Activated CD4-positive, alpha-beta T cell treated with anti-CD3 and anti-CD28 coated beads, Interleukin-2, amount 10 ng/mL, durations not matched to agents 24 days and 14 days (primary cell): ENCODE data around the gene ABCC1. TPM values are rescaled to one million over a fixed set of nuclear protein-coding genes. Genes with fewer than 3 reads are reported as not detected.

Source experiments
- DNase-seq: peaks from one replicate; pipeline ENCODE4 v3.0.0; 2022
- H3K27ac Mint-ChIP-seq: one replicate; pipeline ENCODE4 v1.8.0; 2022; ENCODE audit warnings: mild to moderate bottlenecking, mixed read lengths
- H3K27me3 Mint-ChIP-seq: one replicate; pipeline ENCODE4 v1.8.0; 2022; ENCODE audit warnings: mixed read lengths
- H3K36me3 Mint-ChIP-seq: one replicate; pipeline ENCODE4 v1.8.0; 2022; ENCODE audit warnings: low read depth, mild to moderate bottlenecking, mixed read lengths
- H3K4me1 Mint-ChIP-seq: one replicate; pipeline ENCODE4 v1.8.0; 2021; ENCODE audit warnings: mixed read lengths
- H3K4me3 Mint-ChIP-seq: one replicate; pipeline ENCODE4 v1.8.0; 2022; ENCODE audit warnings: mild to moderate bottlenecking, moderate library complexity, mixed read lengths
- H3K9me3 Mint-ChIP-seq: one replicate; pipeline ENCODE4 v1.8.0; 2021; ENCODE audit warnings: mixed read lengths
- intact Hi-C: fragments of 100-400 bp; cut with micrococcal nuclease; formaldehyde crosslinking; loops from one replicate; pipeline ENCODE4 v1.15.1; 2023
- total RNA-seq: library from RNA; stranded (reverse); gene quantifications from 2 replicates; pipeline ENCODE4 v1.2.3, GENCODE V29; 2022

Gene ABCC1
- total RNA-seq, 1 donor from 2014 or later: 92.2 TPM

DNA sequence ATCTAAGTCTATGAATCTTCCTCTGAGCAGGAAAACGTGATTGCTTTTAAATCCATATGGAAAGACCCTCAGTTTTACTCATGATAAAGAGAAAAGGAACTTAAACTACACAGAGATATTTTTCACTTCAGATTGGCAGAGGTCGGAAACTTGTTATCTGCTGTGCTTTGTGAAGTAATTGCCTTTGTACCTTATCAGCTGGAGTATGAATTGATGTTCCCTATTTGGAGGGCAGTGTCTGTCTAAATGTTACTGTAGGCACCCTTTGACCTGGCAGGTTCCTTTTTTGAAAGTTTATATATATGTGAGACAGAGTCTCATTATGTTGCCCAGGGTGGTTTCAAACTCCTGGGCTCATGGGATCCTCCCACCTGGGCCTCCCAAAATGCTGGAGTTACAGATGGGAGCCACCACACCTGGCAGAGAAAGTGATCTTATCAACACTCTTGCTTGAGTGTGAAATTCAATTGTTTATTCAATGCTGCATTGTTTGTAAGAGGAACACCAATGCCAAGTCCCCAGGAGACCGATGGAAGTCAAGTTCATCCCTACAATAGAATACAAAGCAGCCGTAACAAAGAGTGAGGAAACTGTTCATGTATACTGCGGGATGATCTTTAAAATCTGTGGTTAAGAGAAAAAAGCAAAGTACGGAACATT is 52.3 kb downstream of the ABCC1 start:
- H3K4me3 Mint-ChIP-seq: no peak overlapping the region
- H3K36me3 Mint-ChIP-seq: peaks cover 37% of the 10 kb centered on the region
- peaks cover 34% of the 10 kb centered on the region for H3K4me1 Mint-ChIP-seq
- peaks cover 6% of the 10 kb centered on the region for H3K9me3 Mint-ChIP-seq
- H3K27ac Mint-ChIP-seq: peak overlapping the region; percentile 45
- no peak for DNase-seq
- no peaks in the 10 kb centered on the region for H3K27me3 Mint-ChIP-seq
- intact Hi-C loops: no loop called here

DNA sequence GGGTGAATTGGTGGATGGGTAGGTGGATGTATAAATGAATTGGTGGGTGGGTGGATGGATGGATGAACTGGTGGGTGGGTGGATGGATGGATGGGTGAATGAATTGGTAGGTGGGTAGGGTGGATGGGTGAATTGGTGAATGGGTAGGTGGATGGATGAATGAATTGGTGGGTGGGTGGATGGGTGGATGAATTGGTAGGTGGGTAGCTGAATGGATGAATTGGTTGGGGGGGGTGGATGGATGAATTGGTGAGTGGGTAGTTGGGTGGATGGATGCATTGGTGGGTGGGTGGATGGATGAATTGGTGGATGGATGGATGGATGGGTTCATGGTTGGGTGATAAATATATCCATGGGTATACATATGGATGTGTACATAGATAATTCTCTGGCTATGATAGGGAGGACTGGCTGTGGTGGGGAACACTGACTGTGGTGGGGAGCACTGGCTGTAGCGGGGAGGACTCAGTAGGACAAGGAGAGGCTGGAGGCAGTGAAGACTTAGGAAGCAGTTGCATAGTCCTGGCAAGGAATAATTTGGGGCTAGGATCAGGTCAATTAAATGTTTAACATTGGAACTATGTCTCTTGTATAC is 54.4 kb downstream of the ABCC1 start:
- intact Hi-C loops: no loop called here
- Mint-ChIP-seq H3K27me3 (no peaks in the 10 kb centered on the region), H3K9me3 (peaks cover 6% of the 10 kb centered on the region), H3K4me3 (no peak overlapping the region), H3K4me1 (peaks cover 29% of the 10 kb centered on the region), H3K36me3 (peaks cover 45% of the 10 kb centered on the region), H3K27ac (no peak overlapping the region)
- no peak for DNase-seq

DNA sequence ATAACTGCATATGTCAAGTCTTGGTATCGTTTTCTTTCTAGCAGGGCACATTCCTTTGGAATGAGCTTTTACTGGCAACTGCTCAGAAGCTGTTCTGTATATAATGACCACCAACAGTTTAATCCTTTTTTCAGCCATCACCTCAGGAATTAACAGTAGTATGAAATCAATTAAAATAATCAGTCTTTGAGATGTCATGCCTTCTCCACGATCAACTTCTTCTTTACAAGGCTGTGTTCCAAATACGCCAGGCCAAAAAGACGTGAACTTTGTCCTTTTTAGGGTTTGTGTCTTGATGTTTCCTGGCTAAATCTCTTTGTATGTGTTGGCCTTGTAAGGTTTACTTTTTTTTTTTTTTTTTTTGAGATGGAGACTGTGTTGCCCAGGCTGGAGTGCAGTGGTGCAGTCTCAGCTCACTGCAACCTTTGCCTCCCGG is 54.9 kb downstream of the ABCC1 start:
- Mint-ChIP-seq H3K36me3 (peaks cover 48% of the 10 kb centered on the region), H3K4me3 (no peak overlapping the region), H3K9me3 (peaks cover 6% of the 10 kb centered on the region), H3K4me1 (peaks cover 29% of the 10 kb centered on the region), H3K27ac (no peak overlapping the region), H3K27me3 (no peaks in the 10 kb centered on the region)
- intact Hi-C loops: no loop called here
- no peak for DNase-seq

GRCh38 chr16:16005721-16006120 is 56.3 kb downstream of the ABCC1 start:
- H3K4me3 Mint-ChIP-seq: no peak overlapping the region
- H3K27me3 Mint-ChIP-seq: no peaks in the 10 kb centered on the region
- no peak overlapping the region for H3K27ac Mint-ChIP-seq
- peaks cover 27% of the 10 kb centered on the region for H3K4me1 Mint-ChIP-seq
- H3K9me3 Mint-ChIP-seq: peaks cover 6% of the 10 kb centered on the region
- peaks cover 60% of the 10 kb centered on the region for H3K36me3 Mint-ChIP-seq
- DNase-seq: no peak
- intact Hi-C loops: no loop called here

DNA sequence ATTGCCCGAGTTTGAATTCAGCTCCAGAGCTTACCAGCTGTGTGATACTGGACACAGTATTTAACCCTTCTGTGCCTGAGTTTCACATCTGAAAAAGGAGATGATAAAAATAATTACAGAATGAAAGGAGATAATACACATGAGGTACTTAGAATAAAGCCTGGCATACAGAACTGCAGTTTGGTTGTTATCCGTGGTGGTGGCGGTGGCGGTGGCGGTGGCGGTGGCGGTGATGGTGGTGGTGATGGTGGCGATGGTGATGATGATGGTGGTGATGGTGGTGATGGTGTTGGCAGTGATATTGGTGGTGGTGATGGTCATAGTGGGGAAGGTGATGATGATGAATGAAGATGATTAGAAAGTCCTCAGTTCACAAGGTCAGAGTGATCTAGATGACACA is 57.2 kb downstream of the ABCC1 start:
- intact Hi-C loops: no loop called here
- peaks cover 59% of the 10 kb centered on the region for H3K36me3 Mint-ChIP-seq
- H3K9me3 Mint-ChIP-seq: peaks cover 6% of the 10 kb centered on the region
- H3K27me3 Mint-ChIP-seq: no peaks in the 10 kb centered on the region
- peaks cover 24% of the 10 kb centered on the region for H3K4me1 Mint-ChIP-seq
- H3K27ac Mint-ChIP-seq: peak overlapping the region; percentile 31
- H3K4me3 Mint-ChIP-seq: no peak overlapping the region
- DNase-seq: no peak

DNA sequence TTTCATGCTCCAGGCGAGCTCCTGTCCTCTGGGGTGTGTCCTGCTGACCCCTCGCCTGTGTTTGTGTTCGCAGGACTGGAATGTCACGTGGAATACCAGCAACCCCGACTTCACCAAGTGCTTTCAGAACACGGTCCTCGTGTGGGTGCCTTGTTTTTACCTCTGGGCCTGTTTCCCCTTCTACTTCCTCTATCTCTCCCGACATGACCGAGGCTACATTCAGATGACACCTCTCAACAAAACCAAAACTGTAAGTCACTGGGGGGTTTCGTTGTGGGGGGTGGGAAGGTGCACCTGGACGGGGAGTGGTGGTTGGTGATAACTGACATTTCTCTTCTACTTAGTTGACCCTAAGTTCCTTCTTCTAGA is 58.3 kb downstream of the ABCC1 start:
- no peak for DNase-seq
- Mint-ChIP-seq H3K9me3 (peaks cover 4% of the 10 kb centered on the region), H3K4me3 (peak overlapping the region; percentile 22), H3K4me1 (peaks cover 20% of the 10 kb centered on the region), H3K27ac (peak overlapping the region; percentile 81), H3K27me3 (no peaks in the 10 kb centered on the region), H3K36me3 (peaks cover 61% of the 10 kb centered on the region)
- intact Hi-C loops: no loop called here

DNA sequence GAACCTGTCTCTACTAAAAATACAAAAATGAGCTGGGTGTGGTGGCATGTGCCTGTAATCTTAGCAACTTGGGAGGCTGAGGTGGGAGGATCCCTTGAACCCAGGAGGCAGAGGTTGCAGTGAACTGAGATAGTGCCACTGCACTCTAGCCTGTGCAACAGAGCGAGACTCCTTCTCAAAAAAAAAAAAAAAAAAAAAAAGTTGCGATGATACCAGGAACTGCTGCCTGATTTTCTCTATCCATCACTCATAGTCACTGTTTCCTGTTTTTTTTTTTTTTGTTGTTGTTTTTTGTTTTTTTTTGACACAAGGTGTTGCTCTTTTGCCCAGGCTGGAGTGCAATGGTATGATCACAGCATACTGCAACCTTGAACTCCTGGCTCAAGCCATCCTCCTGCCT is 59.2 kb downstream of the ABCC1 start:
- Mint-ChIP-seq H3K9me3 (no peaks in the 10 kb centered on the region), H3K36me3 (peaks cover 61% of the 10 kb centered on the region), H3K4me1 (peaks cover 18% of the 10 kb centered on the region), H3K27ac (peak overlapping the region; percentile 66), H3K4me3 (no peak overlapping the region), H3K27me3 (no peaks in the 10 kb centered on the region)
- intact Hi-C loops: no loop called here
- DNase-seq: no peak

DNA sequence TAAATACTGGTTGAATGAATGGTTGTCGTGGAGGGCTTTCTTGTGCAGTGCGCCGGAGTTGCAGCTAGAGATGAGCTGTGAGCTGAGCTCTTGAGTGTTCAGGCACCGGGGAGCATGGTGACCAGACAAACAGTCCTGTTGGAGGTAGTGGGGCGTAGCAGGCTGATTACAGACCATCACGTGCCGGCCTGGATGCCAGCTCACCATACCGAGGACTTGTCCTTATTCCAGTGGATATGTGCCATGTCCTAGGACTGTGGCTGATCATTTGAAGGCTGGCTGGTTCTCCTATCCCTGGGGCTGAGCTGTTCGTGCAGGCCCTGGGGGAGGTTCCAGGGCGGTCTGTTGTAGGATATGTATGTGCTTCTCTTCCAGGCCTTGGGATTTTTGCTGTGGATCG is 60.0 kb downstream of the ABCC1 start:
- H3K4me3 Mint-ChIP-seq: no peak overlapping the region
- no peak for DNase-seq
- H3K4me1 Mint-ChIP-seq: peaks cover 15% of the 10 kb centered on the region
- H3K27ac Mint-ChIP-seq: peak overlapping the region; percentile 52
- no peaks in the 10 kb centered on the region for H3K9me3 Mint-ChIP-seq
- intact Hi-C loops: no loop called here
- H3K36me3 Mint-ChIP-seq: peaks cover 57% of the 10 kb centered on the region
- H3K27me3 Mint-ChIP-seq: no peaks in the 10 kb centered on the region

DNA sequence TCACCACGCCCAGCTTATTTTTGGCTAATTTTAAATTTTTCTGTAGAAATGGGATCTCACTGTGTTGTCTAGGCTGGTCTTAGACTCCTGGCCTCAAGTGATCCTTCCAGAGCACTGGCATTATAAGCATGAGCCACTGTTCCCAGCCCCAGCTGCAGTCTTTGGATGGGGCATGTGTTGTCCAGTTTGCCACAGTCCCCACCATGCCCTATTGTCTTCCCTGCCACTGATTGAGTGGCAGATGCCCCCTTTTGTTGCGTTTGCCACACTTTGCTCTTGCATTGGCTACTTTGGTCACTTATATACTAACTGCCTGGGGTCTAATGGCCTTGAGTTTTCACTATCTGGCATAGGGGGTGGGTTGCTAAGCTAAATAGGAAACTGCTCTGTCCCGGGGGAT is 60.8 kb downstream of the ABCC1 start:
- intact Hi-C loops: no loop called here
- peaks cover 61% of the 10 kb centered on the region for H3K36me3 Mint-ChIP-seq
- peaks cover 13% of the 10 kb centered on the region for H3K4me1 Mint-ChIP-seq
- H3K27me3 Mint-ChIP-seq: no peaks in the 10 kb centered on the region
- H3K27ac Mint-ChIP-seq: no peak overlapping the region
- no peak for DNase-seq
- H3K9me3 Mint-ChIP-seq: no peaks in the 10 kb centered on the region
- H3K4me3 Mint-ChIP-seq: no peak overlapping the region

DNA sequence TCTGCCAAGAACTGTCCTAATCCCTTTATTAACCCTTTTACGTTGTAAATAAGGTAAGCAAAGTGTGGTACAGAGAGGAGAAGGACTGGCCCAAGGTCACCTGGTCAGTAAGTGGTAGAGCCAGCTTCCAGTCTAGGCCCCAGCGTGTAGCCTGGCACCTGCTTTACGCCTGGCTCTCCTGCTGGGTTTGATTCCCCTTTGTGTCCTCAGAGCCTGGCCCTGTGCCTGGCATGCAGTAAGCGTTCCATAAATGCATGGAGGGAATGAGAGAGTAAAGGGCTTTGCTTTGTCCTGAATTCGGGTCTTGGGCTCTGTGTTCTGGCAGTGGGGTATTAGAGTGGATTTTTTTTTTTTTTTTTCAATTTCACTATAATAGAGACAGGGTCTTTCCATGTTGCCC is 62.7 kb downstream of the ABCC1 start:
- intact Hi-C loops: no loop called here
- peaks cover 70% of the 10 kb centered on the region for H3K36me3 Mint-ChIP-seq
- no peak for DNase-seq
- H3K27me3 Mint-ChIP-seq: no peaks in the 10 kb centered on the region
- peaks cover 17% of the 10 kb centered on the region for H3K4me1 Mint-ChIP-seq
- H3K4me3 Mint-ChIP-seq: no peak overlapping the region
- no peaks in the 10 kb centered on the region for H3K9me3 Mint-ChIP-seq
- H3K27ac Mint-ChIP-seq: no peak overlapping the region

GRCh38 chr16:16013812-16014211 is 64.4 kb downstream of the ABCC1 start:
- no peaks in the 10 kb centered on the region for H3K27me3 Mint-ChIP-seq
- peaks cover 20% of the 10 kb centered on the region for H3K4me1 Mint-ChIP-seq
- H3K36me3 Mint-ChIP-seq: peaks cover 75% of the 10 kb centered on the region
- intact Hi-C loops: no loop called here
- no peak for DNase-seq
- no peaks in the 10 kb centered on the region for H3K9me3 Mint-ChIP-seq
- no peak overlapping the region for H3K4me3 Mint-ChIP-seq
- H3K27ac Mint-ChIP-seq: peak overlapping the region; percentile 10

GRCh38 chr16:16014329-16015224 is 65.2 kb downstream of the ABCC1 start:
- H3K27ac Mint-ChIP-seq: no peak overlapping the region

DNA sequence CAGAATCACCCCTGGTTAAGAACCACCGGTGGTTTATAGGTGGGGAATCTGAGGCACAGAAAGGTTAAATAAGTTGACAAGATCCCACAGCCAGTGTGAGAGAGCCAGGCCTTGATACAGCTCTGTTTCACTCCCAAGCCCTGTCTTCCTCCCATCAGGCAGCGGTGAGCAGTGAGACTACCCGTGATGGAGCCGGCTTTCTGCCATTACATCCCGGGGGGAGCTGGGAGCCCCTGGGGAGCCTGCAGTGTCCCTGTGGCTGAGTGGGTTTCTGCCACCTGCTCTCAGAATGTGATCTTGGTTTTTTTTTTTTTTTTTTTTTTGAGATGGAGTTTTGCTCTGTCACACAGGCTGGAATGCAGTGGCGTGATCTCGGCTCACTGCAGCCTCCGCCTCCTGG is 66.4 kb downstream of the ABCC1 start:
- intact Hi-C loops: no loop called here
- no peaks in the 10 kb centered on the region for H3K27me3 Mint-ChIP-seq
- DNase-seq: no peak
- H3K27ac Mint-ChIP-seq: no peak overlapping the region
- no peaks in the 10 kb centered on the region for H3K9me3 Mint-ChIP-seq
- no peak overlapping the region for H3K4me3 Mint-ChIP-seq
- peaks cover 76% of the 10 kb centered on the region for H3K36me3 Mint-ChIP-seq
- H3K4me1 Mint-ChIP-seq: peaks cover 24% of the 10 kb centered on the region

More at GRCh38 chr16:16014329-16015224, 65.2 kb downstream of the ABCC1 start:
- Mint-ChIP-seq H3K27me3 (no peaks in the 10 kb centered on the region), H3K9me3 (no peaks in the 10 kb centered on the region), H3K4me1 (peaks cover 20% of the 10 kb centered on the region), H3K36me3 (peaks cover 76% of the 10 kb centered on the region), H3K4me3 (no peak overlapping the region)
- intact Hi-C loops: no loop called here
- DNase-seq: no peak

GRCh38 chr16:16016388-16016964 is 67.1 kb downstream of the ABCC1 start:
- peaks cover 25% of the 10 kb centered on the region for H3K4me1 Mint-ChIP-seq
- H3K27me3 Mint-ChIP-seq: no peaks in the 10 kb centered on the region
- peak overlapping the region; percentile 72 for H3K27ac Mint-ChIP-seq
- DNase-seq: no peak
- H3K9me3 Mint-ChIP-seq: no peaks in the 10 kb centered on the region
- no peak overlapping the region for H3K4me3 Mint-ChIP-seq
- intact Hi-C loops: no loop called here
- H3K36me3 Mint-ChIP-seq: peaks cover 77% of the 10 kb centered on the region
